H1 (cell line): ENCODE results near the gene XRN2. TPM values are rescaled to one million over a fixed set of nuclear protein-coding genes. Genes with fewer than 3 reads are reported as not detected.

Experiments
- CREB1 ChIP-seq: IDR thresholded peaks from 2 replicates; pipeline ENCODE4 v1.6.1; 2012; ENCODE audit warnings: inconsistent platforms
- GABPA ChIP-seq: IDR thresholded peaks from 2 replicates; pipeline ENCODE4 v1.6.1; 2011; ENCODE audit warnings: mild to moderate bottlenecking, low read length, moderate library complexity, borderline replicate concordance; ENCODE audit not compliant: insufficient read depth
- PHF8 ChIP-seq: fragments of 200-600 bp; sonication (generic); conservative IDR thresholded peaks from 2 replicates; pipeline ENCODE4 v1.7.1; 2012; ENCODE audit warnings: low read depth, mild to moderate bottlenecking, inconsistent platforms, low read length, moderate library complexity
- POU5F1 ChIP-seq: IDR thresholded peaks from 2 replicates; pipeline ENCODE4 v1.6.1; 2011; ENCODE audit warnings: low read depth, mild to moderate bottlenecking, low read length, moderate library complexity
- RAD21 ChIP-seq, 2 experiments: IDR thresholded peaks in 1 of 2; conservative IDR thresholded peaks in 1 of 2; 2 replicates each; pipeline ENCODE4 v1.6.1; 2011; ENCODE audit warnings: low read depth in 2 of 2, low read length in 2 of 2, improper control_type of control experiment in 1 of 2, inconsistent platforms in 1 of 2, mild to moderate bottlenecking in 1 of 2, moderate library complexity in 1 of 2
- TEAD4 ChIP-seq: IDR thresholded peaks from 2 replicates; pipeline ENCODE4 v1.6.1; 2012; ENCODE audit warnings: low read depth, low read length, inconsistent platforms, mixed read lengths
- polyA plus RNA-seq, 7 experiments: library from polyadenylated mRNA; depleted of rRNA in 3 of 7; stranded (reverse) in 5 of 7; unstranded in 2 of 7; fragments of >200 nt in 5 of 7; fragments of 200-250 nt in 2 of 7; gene quantifications; 1 replicate in 5 of 7; 2 replicates in 1 of 7; 4 replicates in 1 of 7; pipeline versions ENCODE4 v1.2.1 to v1.2.3, GENCODE V29; 2011 to 2013; ENCODE audit warnings: missing spikeins in 2 of 7, mixed read lengths in 2 of 7
- total RNA-seq: library from RNA; stranded (reverse); fragmentation: NEBNext Ultra II Directional; extraction: Animal tissue kit (Norgen Biotek cat#: 25700); gene quantifications from 2 replicates; pipeline ENCODE4 v1.2.1, GENCODE V29; 2021
- TF ChIP-seq, protein P1 (sequence below), 3 experiments: IDR thresholded peaks; 1 replicate in 2 of 3; 2 replicates in 1 of 3; pipeline versions ENCODE4 v1.5.1 to v1.6.1; 2011; ENCODE audit warnings: low read length in 3 of 3, mild to moderate bottlenecking in 3 of 3, inconsistent platforms in 2 of 3, low read depth in 1 of 3, moderate library complexity in 1 of 3; ENCODE audit not compliant: insufficient read depth in 1 of 3; ENCODE audit errors: control extremely low read depth in 1 of 3
- TF ChIP-seq, protein P2 (sequence below): IDR thresholded peaks from 2 replicates; pipeline ENCODE4 v1.6.1; 2012; ENCODE audit warnings: inconsistent platforms

Gene XRN2
- total and polyA plus RNA-seq, 2 of the 8 experiments (the other 6 are each of a cell fraction or from before 2014, with no cell fraction given): 60.3 to 139 TPM

DNA sequence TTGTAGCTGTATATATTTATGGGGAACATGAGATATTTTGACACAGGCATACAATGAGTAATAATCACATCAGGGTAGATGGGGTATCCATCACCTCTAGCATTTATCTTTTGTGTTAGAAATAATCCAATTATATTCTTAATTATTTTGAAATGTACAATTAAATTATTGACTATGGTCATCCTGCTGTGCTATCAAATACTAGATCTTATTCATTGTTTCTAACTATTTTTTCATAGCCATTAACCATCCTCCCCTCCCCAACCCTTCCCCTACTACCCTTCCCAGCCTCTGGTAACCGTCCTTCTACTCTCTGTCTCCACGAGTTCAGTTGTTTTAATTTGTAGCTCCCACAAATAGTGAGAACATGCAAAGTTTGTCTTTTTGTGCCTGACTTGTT lies 65.7 kb downstream of the XRN2 start (continued):
- TF ChIP-seq, protein P1, sequence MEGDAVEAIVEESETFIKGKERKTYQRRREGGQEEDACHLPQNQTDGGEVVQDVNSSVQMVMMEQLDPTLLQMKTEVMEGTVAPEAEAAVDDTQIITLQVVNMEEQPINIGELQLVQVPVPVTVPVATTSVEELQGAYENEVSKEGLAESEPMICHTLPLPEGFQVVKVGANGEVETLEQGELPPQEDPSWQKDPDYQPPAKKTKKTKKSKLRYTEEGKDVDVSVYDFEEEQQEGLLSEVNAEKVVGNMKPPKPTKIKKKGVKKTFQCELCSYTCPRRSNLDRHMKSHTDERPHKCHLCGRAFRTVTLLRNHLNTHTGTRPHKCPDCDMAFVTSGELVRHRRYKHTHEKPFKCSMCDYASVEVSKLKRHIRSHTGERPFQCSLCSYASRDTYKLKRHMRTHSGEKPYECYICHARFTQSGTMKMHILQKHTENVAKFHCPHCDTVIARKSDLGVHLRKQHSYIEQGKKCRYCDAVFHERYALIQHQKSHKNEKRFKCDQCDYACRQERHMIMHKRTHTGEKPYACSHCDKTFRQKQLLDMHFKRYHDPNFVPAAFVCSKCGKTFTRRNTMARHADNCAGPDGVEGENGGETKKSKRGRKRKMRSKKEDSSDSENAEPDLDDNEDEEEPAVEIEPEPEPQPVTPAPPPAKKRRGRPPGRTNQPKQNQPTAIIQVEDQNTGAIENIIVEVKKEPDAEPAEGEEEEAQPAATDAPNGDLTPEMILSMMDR (IDR thresholded peaks at IDR 0.05; ENCODE audit: control extremely low read depth in 1 of 3, insufficient read depth in 1 of 3, low read depth in 1 of 3, low read length in 3 of 3): no peak
- TF ChIP-seq, protein P2, sequence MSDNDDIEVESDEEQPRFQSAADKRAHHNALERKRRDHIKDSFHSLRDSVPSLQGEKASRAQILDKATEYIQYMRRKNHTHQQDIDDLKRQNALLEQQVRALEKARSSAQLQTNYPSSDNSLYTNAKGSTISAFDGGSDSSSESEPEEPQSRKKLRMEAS: no peak
- TF ChIP-seq CREB1: no peak
- no peak for TF ChIP-seq PHF8
- TF ChIP-seq POU5F1: no peak
- TF ChIP-seq GABPA: no peak
- TF ChIP-seq TEAD4: no peak
- TF ChIP-seq RAD21 (IDR thresholded peaks at IDR 0.05 in 1 of 2, conservative IDR thresholded peaks at IDR 0.05 in 1 of 2; ENCODE audit: low read depth in 2 of 2, low read length in 2 of 2): no peak
